Psoas muscle (tissue), 8 donors: ENCODE measurements around the gene CBFA2T3. TPM values are rescaled to one million over a fixed set of nuclear protein-coding genes. Genes with fewer than 3 reads are reported as not detected.
A peak's percentile ranks its signal among the peaks of the same experiment; 100 is the strongest.

Experiments used
- ATAC-seq, 4 donors: fragments of 200-7000 bp; cut with Tn5 transposase; one replicate each; pipeline ENCODE4 v1.9.1; 2020; ENCODE audit warnings: moderate library complexity in 3 of 4, mild to moderate bottlenecking in 2 of 4
- DNase-seq, 2 donors: peaks; one replicate each; pipeline ENCODE4 v3.0.0-alpha.2; 2020
- H3K27ac ChIP-seq: fragments of 200-600 bp; one replicate; pipeline ENCODE4 v1.8.0; 2022
- H3K27me3 ChIP-seq, 3 donors: fragments of 200-600 bp in 1 of 3; one replicate each; pipeline versions ENCODE4 v1.6.1 to v1.8.0; 2013 to 2022; ENCODE audit warnings: low read length in 2 of 3, mild to moderate bottlenecking in 2 of 3, moderate library complexity in 1 of 3; ENCODE audit not compliant: insufficient read depth in 3 of 3
- H3K36me3 ChIP-seq, 2 donors: fragments of 200-600 bp in 1 of 2; one replicate each; pipeline versions ENCODE4 v1.6.1 to v1.8.0; 2013 to 2022; ENCODE audit warnings: low read depth in 1 of 2, mild to moderate bottlenecking in 1 of 2, moderate library complexity in 1 of 2; ENCODE audit not compliant: insufficient read depth in 1 of 2
- H3K4me1 ChIP-seq: fragments of 200-600 bp; one replicate; pipeline ENCODE4 v1.8.0; 2022
- H3K4me3 ChIP-seq: fragments of 200-600 bp; one replicate; pipeline ENCODE4 v1.8.0; 2022; ENCODE audit warnings: mild to moderate bottlenecking
- H3K9me3 ChIP-seq: fragments of 200-600 bp; one replicate; pipeline ENCODE4 v1.8.0; 2022
- WGBS, 3 donors: extraction: QIAGEN DNeasy Blood & Tissue Kit; methylation state at CpG; one replicate each; pipeline versions ENCODE4 v1.1.6 to v1.1.7; 2013; 5-methylcytosine and 5-hydroxymethylcytosine counted together
- intact Hi-C, 2 donors: fragments of 100-400 bp; cut with DNase I; formaldehyde crosslinking; loops; one replicate each; pipeline versions ENCODE4 v1.11.0 to v1.14.2; 2022
- polyA plus RNA-seq, 3 donors: library from polyadenylated mRNA; stranded (reverse); fragments of 200-250 nt; gene quantifications; one replicate each; pipeline ENCODE4 v1.2.3, GENCODE V29; 2013
- total RNA-seq, 4 donors: library from RNA; stranded (reverse); fragmentation: NEBNext Ultra II Directional in 2 of 4; extraction: Animal tissue kit (Norgen Biotek cat#: 25700) in 2 of 4; gene quantifications; one replicate each; pipeline versions ENCODE4 v1.2.1 to v1.2.4, GENCODE V29; 2021 to 2023
- TF ChIP-seq, protein P1 (sequence below): fragments of 200-600 bp; IDR thresholded peaks from one replicate; pipeline ENCODE4 v1.8.0; 2022; ENCODE audit warnings: antibody characterized with exemption
- donor health status: healthy with polysubstance abuse.
- donor health status: DM: no; HTN: no; CAD: no; lungs with moderate emphysema.
- donor health status: Bipolar disorder and iron deficiency.
- donor health status: healthy.
- donor health status: DM: yes; HTN: yes; CAD: no.
- donor health status: DM: no; HTN: no; CAD: no.
- donor health status: DM: no; HTN: no; CAD: no.
- donor health status: DM: yes; HTN: yes; CAD: no.

CBFA2T3 gene
- total and polyA plus RNA-seq, 7 donors = 2.6 to 15.0 (median 6.0) TPM

GRCh38 chr16:88882358-88883030 lies 94.5 kb downstream of the CBFA2T3 start:
- Histone ChIP-seq H3K4me1 (peaks cover 47% of the 10 kb centered on the region), H3K27me3 (no peaks in the 10 kb centered on the region), H3K27ac (peak overlapping the region; percentile 97), H3K9me3 (no peaks in the 10 kb centered on the region), H3K36me3 (peaks cover 0 to 54% of the 10 kb centered on the region in 2 donors), H3K4me3 (no peak overlapping the region)
- intact Hi-C loops = loop anchor here in 1 of 2 donors (1.0 kb wide), 1 partner anchor 21 kb away; no protein-coding TSS in a partner anchor
- DNase-seq (no peak), ATAC-seq (no peak)
- 79 to 83% (median 82%) methylated on average over 26 of the region's 26 CpGs for WGBS, 3 donors
- TF ChIP-seq, protein P1, sequence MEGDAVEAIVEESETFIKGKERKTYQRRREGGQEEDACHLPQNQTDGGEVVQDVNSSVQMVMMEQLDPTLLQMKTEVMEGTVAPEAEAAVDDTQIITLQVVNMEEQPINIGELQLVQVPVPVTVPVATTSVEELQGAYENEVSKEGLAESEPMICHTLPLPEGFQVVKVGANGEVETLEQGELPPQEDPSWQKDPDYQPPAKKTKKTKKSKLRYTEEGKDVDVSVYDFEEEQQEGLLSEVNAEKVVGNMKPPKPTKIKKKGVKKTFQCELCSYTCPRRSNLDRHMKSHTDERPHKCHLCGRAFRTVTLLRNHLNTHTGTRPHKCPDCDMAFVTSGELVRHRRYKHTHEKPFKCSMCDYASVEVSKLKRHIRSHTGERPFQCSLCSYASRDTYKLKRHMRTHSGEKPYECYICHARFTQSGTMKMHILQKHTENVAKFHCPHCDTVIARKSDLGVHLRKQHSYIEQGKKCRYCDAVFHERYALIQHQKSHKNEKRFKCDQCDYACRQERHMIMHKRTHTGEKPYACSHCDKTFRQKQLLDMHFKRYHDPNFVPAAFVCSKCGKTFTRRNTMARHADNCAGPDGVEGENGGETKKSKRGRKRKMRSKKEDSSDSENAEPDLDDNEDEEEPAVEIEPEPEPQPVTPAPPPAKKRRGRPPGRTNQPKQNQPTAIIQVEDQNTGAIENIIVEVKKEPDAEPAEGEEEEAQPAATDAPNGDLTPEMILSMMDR = no peak

DNA sequence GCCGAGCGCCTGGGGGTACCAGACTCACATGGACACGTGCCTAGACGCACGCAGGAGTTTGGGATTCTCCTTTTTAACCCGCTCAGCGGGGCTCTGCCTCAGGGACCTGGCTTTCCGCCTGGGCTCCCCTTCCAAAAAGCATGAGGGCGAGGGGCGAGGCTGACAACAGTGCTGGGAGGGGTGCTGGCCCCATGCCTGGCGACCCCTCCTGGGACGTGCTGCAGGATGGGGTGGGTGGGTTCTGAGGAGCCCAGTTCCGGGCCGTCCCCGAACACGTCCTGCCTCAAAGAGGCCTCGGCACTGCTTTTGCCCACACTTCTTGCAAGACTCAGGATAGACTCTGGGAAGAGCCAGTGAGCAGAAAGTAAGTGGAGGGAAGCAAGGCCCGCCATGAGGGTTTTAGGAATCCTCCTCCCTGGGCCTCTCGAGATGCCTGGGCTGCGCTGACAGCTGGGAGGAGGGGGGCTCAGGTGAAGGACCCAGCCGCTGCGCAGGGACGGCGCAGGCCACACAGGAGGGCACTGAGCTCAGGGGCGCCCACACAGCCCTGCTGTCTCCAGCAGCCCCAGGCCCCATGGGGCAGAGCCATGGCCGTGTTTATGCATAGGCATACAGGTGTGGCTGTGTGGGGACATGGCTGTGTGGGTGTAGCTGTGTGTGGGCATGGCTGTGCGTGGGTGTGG lies 95.2 kb downstream of the CBFA2T3 start:
- H3K27ac ChIP-seq = no peak overlapping the region
- ATAC-seq (no peak), DNase-seq (no peak)
- no peak overlapping the region for H3K4me3 ChIP-seq
- TF ChIP-seq, protein P1 = no peak
- WGBS, 3 donors = 89 to 90% (median 90%) methylated on average over 23 to 27 of the region's 27 CpGs
- no peaks in the 10 kb centered on the region for H3K9me3 ChIP-seq
- no peaks in the 10 kb centered on the region for H3K27me3 ChIP-seq
- peaks cover 40% of the 10 kb centered on the region for H3K4me1 ChIP-seq
- intact Hi-C loops = no loop called here
- peaks cover 0 to 58% of the 10 kb centered on the region in 2 donors for H3K36me3 ChIP-seq

DNA sequence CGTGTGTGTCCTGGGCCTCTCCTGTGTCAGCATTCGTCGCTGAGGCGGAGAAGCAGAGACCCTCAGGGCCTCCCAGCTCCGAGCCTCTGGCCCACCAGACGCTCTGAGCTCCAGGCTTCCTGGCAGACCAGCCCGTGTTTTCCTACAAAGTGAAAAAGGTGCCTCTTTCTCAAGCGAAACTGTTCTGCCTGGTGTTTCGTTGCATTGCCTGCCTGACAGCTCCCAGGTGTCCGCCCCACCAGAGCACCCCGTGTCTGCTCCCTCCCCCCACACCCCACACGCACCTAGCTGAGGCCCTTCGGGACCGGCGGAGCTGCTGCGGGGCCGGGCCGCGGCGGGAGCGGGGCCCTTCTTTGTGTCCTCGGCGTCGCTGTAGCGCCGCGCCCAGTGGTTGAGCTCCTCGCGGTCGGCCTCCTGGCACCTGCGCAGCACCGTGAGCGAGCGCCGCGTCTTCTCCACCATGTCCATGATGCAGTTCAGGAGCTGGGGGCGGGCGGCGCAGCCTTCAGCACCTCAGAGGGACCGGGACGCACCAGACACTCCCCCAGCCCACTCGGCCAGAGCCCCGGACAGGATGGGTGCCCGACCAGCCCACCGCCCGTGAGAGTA lies 95.9 kb downstream of the CBFA2T3 start:
- intact Hi-C loops = no loop called here
- H3K27me3 ChIP-seq = no peaks in the 10 kb centered on the region
- no peak for DNase-seq
- ATAC-seq = no peak
- TF ChIP-seq, protein P1 = no peak
- H3K4me1 ChIP-seq = peaks cover 33% of the 10 kb centered on the region
- H3K4me3 ChIP-seq = no peak overlapping the region
- H3K9me3 ChIP-seq = no peaks in the 10 kb centered on the region
- peaks cover 0 to 65% of the 10 kb centered on the region in 2 donors for H3K36me3 ChIP-seq
- 84 to 91% (median 86%) methylated on average over 44 to 46 of the region's 46 CpGs for WGBS, 3 donors
- no peak overlapping the region for H3K27ac ChIP-seq

- Histone ChIP-seq H3K27ac (no peak overlapping the region), H3K4me3 (no peak overlapping the region), H3K27me3 (no peaks in the 10 kb centered on the region), H3K4me1 (peaks cover 26% of the 10 kb centered on the region), H3K36me3 (peaks cover 0 to 68% of the 10 kb centered on the region in 2 donors), H3K9me3 (no peaks in the 10 kb centered on the region)
- TF ChIP-seq, protein P1 = no peak
- no peak for ATAC-seq
- intact Hi-C loops = no loop called here
- 81 to 89% (median 89%) methylated on average over 30 to 36 of the region's 36 CpGs for WGBS, 3 donors
- no peak for DNase-seq
These were observed 96.6 kb downstream of the CBFA2T3 start for GRCh38 chr16:88880226-88881006.
